H54 (cell line): ENCODE measurements around the gene SHFL.
A peak's percentile ranks its signal among the peaks of the same experiment; 100 is the strongest.

ENCODE experiments used
- DNase-seq: peaks from one replicate; pipeline ENCODE4 v3.0.0; 2011; ENCODE audit warnings: low spot score, mixed read lengths; ENCODE audit not compliant: insufficient read length
- FAIRE-seq: peaks from 3 replicates; lab custom pipeline; 2011; peaks lifted over from hg19 to GRCh38; lab: Jason Lieb, UNC
- POLR2A ChIP-seq: IDR thresholded peaks from 2 replicates; pipeline ENCODE4 v1.6.1; 2011; ENCODE audit warnings: low read depth, mild to moderate bottlenecking, low read length

SHFL gene

DNA sequence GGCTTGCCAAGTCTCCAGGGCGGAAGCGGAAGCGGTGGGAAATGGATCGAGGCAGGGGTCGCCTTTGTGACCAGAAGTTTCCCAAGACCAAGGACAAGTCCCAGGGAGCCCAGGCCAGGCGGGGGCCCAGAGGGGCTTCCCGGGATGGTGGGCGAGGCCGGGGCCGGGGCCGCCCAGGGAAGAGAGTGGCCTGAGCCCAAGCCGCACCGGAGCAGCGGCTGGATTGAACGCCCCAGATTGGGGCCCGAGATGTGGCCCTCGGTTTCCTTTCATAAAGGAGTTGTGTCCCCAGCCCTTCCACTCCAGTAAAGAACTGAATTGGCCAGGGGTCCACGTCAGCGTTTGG lies 24.8 kb downstream of the SHFL start:
- DNase-seq (no peak), FAIRE-seq (no peak)
- TF ChIP-seq POLR2A, result no peak

- FAIRE-seq, result no peak
- no peak for DNase-seq
- TF ChIP-seq POLR2A, result no peak
Measured at GRCh38 chr19:10111405-10111811, 25.3 kb downstream of the SHFL start, which contains the start of gene P2RY11. P2RY11 (plus strand) TSS chr19:10111693; CDS start chr19:10111722, 29 bp downstream.

GRCh38 chr19:10112037-10112761 lies 26.1 kb downstream of the SHFL start:
- FAIRE-seq, result no peak

DNA sequence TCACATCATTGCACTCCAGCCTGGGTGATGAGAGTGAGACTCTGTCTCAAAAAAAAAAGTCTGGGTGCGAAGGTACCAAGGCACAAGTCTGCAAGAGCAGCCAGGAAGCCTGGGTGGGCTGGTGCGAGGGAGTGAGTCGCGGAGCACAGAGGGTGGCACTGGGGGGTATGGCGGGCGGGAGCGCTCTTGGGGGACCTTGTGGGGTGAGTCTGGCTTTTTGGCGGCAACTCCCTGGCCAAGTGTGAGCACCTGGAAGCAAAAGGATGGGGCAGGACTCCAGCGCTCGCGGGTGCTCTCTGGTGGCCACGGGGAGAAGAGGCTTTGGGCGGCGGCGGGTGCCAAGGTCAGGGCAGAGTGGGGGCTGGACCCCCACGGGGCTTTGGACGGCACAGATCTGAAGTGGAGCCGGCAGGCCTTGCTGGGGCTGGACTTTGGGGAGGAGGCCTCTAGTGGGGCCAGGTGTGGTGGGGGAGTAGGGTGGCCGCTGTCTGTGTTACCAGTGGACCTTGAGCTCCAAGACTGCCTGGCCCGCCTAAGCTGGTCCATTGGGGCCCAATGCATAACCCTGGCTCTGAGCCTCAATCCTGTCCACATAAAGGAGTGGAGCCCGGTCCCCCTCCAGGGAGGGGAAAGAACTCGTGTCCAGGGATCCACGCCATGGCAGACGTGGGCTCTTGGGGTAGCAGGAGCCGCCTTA lies 26.9 kb downstream of the SHFL start:
- TF ChIP-seq POLR2A, result no peak
- FAIRE-seq (no peak), DNase-seq (no peak)

More at GRCh38 chr19:10112037-10112761, 26.1 kb downstream of the SHFL start:
- DNase-seq, result no peak
- TF ChIP-seq POLR2A, result 0 out of 2 replicates have a peak, but pooled peaks have one; percentile 3

- FAIRE-seq (no peak), DNase-seq (no peak)
- TF ChIP-seq POLR2A, result no peak
Measured at GRCh38 chr19:10113592-10113963, 27.5 kb downstream of the SHFL start.

DNA sequence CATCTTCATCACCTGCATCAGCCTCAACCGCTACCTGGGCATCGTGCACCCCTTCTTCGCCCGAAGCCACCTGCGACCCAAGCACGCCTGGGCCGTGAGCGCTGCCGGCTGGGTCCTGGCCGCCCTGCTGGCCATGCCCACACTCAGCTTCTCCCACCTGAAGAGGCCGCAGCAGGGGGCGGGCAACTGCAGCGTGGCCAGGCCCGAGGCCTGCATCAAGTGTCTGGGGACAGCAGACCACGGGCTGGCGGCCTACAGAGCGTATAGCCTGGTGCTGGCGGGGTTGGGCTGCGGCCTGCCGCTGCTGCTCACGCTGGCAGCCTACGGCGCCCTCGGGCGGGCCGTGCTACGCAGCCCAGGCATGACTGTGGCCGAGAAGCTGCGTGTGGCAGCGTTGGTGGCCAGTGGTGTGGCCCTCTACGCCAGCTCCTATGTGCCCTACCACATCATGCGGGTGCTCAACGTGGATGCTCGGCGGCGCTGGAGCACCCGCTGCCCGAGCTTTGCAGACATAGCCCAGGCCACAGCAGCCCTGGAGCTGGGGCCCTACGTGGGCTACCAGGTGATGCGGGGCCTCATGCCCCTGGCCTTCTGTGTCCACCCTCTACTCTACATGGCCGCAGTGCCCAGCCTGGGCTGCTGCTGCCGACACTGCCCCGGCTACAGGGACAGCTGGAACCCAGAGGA lies 28.0 kb downstream of the SHFL start:
- FAIRE-seq (no peak), DNase-seq (no peak)
- peak; percentile 20; the same call in 1 of the 2 replicates for TF ChIP-seq POLR2A

GRCh38 chr19:10114651-10115391 lies 28.7 kb downstream of the SHFL start:
- TF ChIP-seq POLR2A, result peak; percentile 17; the same call in 1 of the 2 replicates
- DNase-seq, result no peak
- no peak for FAIRE-seq

- no peak for TF ChIP-seq POLR2A
- DNase-seq, result no peak
- FAIRE-seq, result no peak
Measured at GRCh38 chr19:10115392-10116084, 29.4 kb downstream of the SHFL start.

GRCh38 chr19:10116085-10116865 lies 30.2 kb downstream of the SHFL start:
- FAIRE-seq, result no peak
- TF ChIP-seq POLR2A, result no peak
- no peak for DNase-seq

GRCh38 chr19:10116866-10117616 lies 30.9 kb downstream of the SHFL start:
- FAIRE-seq, result no peak

DNA sequence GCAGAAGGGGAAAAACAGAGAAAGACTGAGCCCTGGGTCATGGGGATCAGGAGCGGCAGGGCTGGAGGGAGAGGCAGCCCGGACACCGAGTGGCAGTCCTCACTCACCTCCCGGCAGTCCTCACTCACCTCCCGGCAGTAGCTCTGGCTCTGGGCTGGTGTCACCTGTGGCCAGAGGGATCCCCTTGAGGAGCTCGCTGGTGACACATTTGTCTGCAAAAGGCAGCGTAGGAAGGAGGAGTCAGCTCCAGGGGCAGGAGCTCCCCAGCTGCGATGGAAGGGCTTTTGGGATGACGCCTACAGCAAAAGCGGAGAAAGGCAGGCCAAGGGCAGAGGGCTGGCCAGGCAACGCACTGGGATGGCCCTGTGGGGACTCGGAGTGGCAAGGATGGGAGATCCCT lies 32.8 kb downstream of the SHFL start:
- FAIRE-seq (no peak), DNase-seq (no peak)

More at GRCh38 chr19:10116866-10117616, 30.9 kb downstream of the SHFL start:
- TF ChIP-seq POLR2A, result no peak
- DNase-seq, result no peak

More for the DNA sequence above, 32.8 kb downstream of the SHFL start:
- TF ChIP-seq POLR2A, result no peak
